PC-3 (cell line): ENCODE measurements around the gene MIDN. TPM values are rescaled to one million over a fixed set of nuclear protein-coding genes. Genes with fewer than 3 reads are reported as not detected.

Source experiments
- ATAC-seq: fragments of 200-7000 bp; cut with Tn5 transposase; 2 replicates; pipeline ENCODE4 v1.9.1; 2020; ENCODE audit warnings: mild to moderate bottlenecking, moderate library complexity
- BruUV-seq: library from RNA; stranded (reverse); fragments of 400-500 nt; replicated peaks from 2 replicates; lab custom pipeline; 2021; lab: Mats Ljungman, UMichigan
- CTCF ChIA-PET: fragments of 300-600 bp; sonication (Branson Sonifier 250); formaldehyde crosslinking; loops from one replicate; lab custom pipeline; 2022; ENCODE audit warnings: antibody characterized with exemption; lab: Charles Lee
- POLR2A ChIA-PET: fragments of 300-600 bp; sonication (Branson Sonifier 250); formaldehyde crosslinking; loops from one replicate; lab custom pipeline; 2022; ENCODE audit warnings: antibody characterized with exemption; ENCODE audit not compliant: unreplicated experiment; lab: Charles Lee
- DNase-seq: peaks from one replicate; pipeline ENCODE4 v3.0.0-alpha.2; 2015
- H2AFZ ChIP-seq: fragments of 300-600 bp; sonication (generic); 2 replicates; pipeline ENCODE4 v1.6.0; 2016; ENCODE audit warnings: antibody characterized with exemption, low read length
- H3F3A ChIP-seq: fragments of 300-600 bp; sonication (generic); one replicate; pipeline ENCODE4 v1.6.0; 2017; ENCODE audit warnings: antibody characterized with exemption, low read length, control low read depth, mild to moderate bottlenecking; ENCODE audit not compliant: unreplicated experiment
- H3K27ac ChIP-seq: fragments of 300-600 bp; sonication (generic); 2 replicates; pipeline ENCODE4 v1.5.1; 2016; ENCODE audit warnings: mild to moderate bottlenecking, low read length
- H3K27me3 ChIP-seq: fragments of 300-600 bp; sonication (generic); 2 replicates; pipeline ENCODE4 v1.6.1; 2016; ENCODE audit warnings: low read length, mixed read lengths
- H3K36me3 ChIP-seq: fragments of 300-600 bp; sonication (generic); 2 replicates; pipeline ENCODE4 v1.6.1; 2016; ENCODE audit warnings: low read depth, mixed run types, low read length, mixed read lengths
- H3K4me1 ChIP-seq: fragments of 300-600 bp; sonication (generic); 2 replicates; pipeline ENCODE4 v1.5.1; 2016; ENCODE audit warnings: low read length; ENCODE audit not compliant: insufficient read depth
- H3K4me2 ChIP-seq: fragments of 300-600 bp; sonication (generic); 2 replicates; pipeline ENCODE4 v1.6.0; 2016; ENCODE audit warnings: low read length
- H3K4me3 ChIP-seq: fragments of 300-600 bp; sonication (generic); 2 replicates; pipeline ENCODE4 v1.5.1; 2016; ENCODE audit warnings: mild to moderate bottlenecking, low read length, mixed read lengths
- H3K79me2 ChIP-seq: fragments of 300-600 bp; sonication (generic); 2 replicates; pipeline ENCODE4 v1.6.1; 2017; ENCODE audit warnings: low read length, mixed read lengths
- H3K9ac ChIP-seq: fragments of 300-600 bp; sonication (generic); 2 replicates; pipeline ENCODE4 v1.6.0; 2016; ENCODE audit warnings: mild to moderate bottlenecking, low read length
- H3K9me2 ChIP-seq: fragments of 300-600 bp; sonication (generic); replicated peaks from 2 replicates; pipeline ENCODE4 v1.6.1; 2016; ENCODE audit warnings: mixed run types, low read length, mixed read lengths
- H3K9me3 ChIP-seq: fragments of 300-600 bp; sonication (generic); 2 replicates; pipeline ENCODE4 v1.6.1; 2016; ENCODE audit warnings: low read length, mixed read lengths
- H4K20me1 ChIP-seq: fragments of 300-600 bp; sonication (generic); 2 replicates; pipeline ENCODE4 v1.6.1; 2016; ENCODE audit warnings: low read length, mixed read lengths
- CTCF ChIP-seq: fragments of 300-600 bp; sonication (generic); conservative IDR thresholded peaks from 2 replicates; pipeline ENCODE4 v1.5.1; 2017; ENCODE audit warnings: antibody characterized with exemption, low read depth, mild to moderate bottlenecking, low read length
- EZH2 ChIP-seq: fragments of 300-600 bp; sonication (generic); IDR thresholded peaks from one replicate; pipeline ENCODE4 v1.6.1; 2017; ENCODE audit warnings: antibody characterized with exemption, mild to moderate bottlenecking, low read length; ENCODE audit not compliant: unreplicated experiment
- EZH2phosphoT487 ChIP-seq: fragments of 300-600 bp; sonication (generic); IDR thresholded peaks from 2 replicates; pipeline ENCODE4 v1.6.1; 2018; ENCODE audit warnings: mild to moderate bottlenecking, antibody characterized with exemption, low read length, borderline replicate concordance
- intact Hi-C: fragments of 100-400 bp; cut with micrococcal nuclease; formaldehyde crosslinking; loops from 2 replicates; pipeline ENCODE4 v1.9.0; 2023
- total RNA-seq: library from RNA; depleted of rRNA; stranded (reverse); fragments of >200 nt; gene quantifications from 2 replicates; pipeline ENCODE4 v1.2.3, GENCODE V29; 2014

Gene MIDN
- total RNA-seq, 1 experiment from 2014 or later: 17.3 TPM

GRCh38 chr19:1267477-1268225, 19.3 kb downstream of the MIDN start:
- H3K36me3 ChIP-seq: no peaks in the 10 kb centered on the region; the same call in 1 of the 2 replicates
- BruUV-seq: no TSS peak
- peak overlapping the region; percentile 67; the same call in 1 of the 2 replicates for H2AFZ ChIP-seq
- ChIA-PET POLR2A (no interaction called here), CTCF (interaction anchor here (3.8 kb wide), 1 partner anchor 23 kb away, joined by 124 read pairs; no protein-coding TSS in a partner anchor)
- intact Hi-C loops: no loop called here
- ATAC-seq (no peak), DNase-seq (no peak)
- H4K20me1 ChIP-seq: no peaks in the 10 kb centered on the region
- peaks cover 64% of the 10 kb centered on the region for H3K4me1 ChIP-seq
- H3K9me2 ChIP-seq: no peaks in the 10 kb centered on the region
- no peaks in the 10 kb centered on the region for H3K9me3 ChIP-seq
- peak overlapping the region; percentile 96 for H3K4me2 ChIP-seq
- peak overlapping the region; percentile 67 for H3K4me3 ChIP-seq
- H3K9ac ChIP-seq: no peak overlapping the region
- no peaks in the 10 kb centered on the region for H3F3A ChIP-seq
- H3K27me3 ChIP-seq: no peaks in the 10 kb centered on the region
- peaks cover 31% of the 10 kb centered on the region for H3K79me2 ChIP-seq
- no peak for TF ChIP-seq EZH2
- no peak for TF ChIP-seq CTCF
- TF ChIP-seq EZH2phosphoT487: no peak
- H3K27ac ChIP-seq: no peak overlapping the region

- ATAC-seq (no peak), DNase-seq (no peak)
- Histone ChIP-seq H4K20me1 (no peaks in the 10 kb centered on the region), H3K36me3 (no peaks in the 10 kb centered on the region; the same call in 1 of the 2 replicates), H3K79me2 (peaks cover 39% of the 10 kb centered on the region), H3K4me3 (no peak overlapping the region), H2AFZ (no peak overlapping the region), H3K9me2 (no peaks in the 10 kb centered on the region), H3K4me2 (peak overlapping the region; percentile 98), H3K9me3 (no peaks in the 10 kb centered on the region), H3K27me3 (no peaks in the 10 kb centered on the region), H3K27ac (no peak overlapping the region), H3K9ac (no peak overlapping the region), H3K4me1 (peaks cover 64% of the 10 kb centered on the region), H3F3A (no peaks in the 10 kb centered on the region)
- TF ChIP-seq CTCF (no peak), EZH2 (no peak), EZH2phosphoT487 (no peak)
- no TSS peak for BruUV-seq
- ChIA-PET POLR2A (interaction anchor here (0.5 to 1.2 kb wide), 11 partner anchors 10 to 252 kb away, joined by 3 to 29 read pairs (median 6); no protein-coding TSS in a partner anchor), CTCF (interaction anchor here (0.6 to 3.8 kb wide), 4 partner anchors 11 to 24 kb away, joined by 3 to 124 read pairs (median 10); no protein-coding TSS in a partner anchor)
- intact Hi-C loops: loop anchor here (1.0 kb wide), 1 partner anchor 16 kb away; no protein-coding TSS in a partner anchor
Observed at GRCh38 chr19:1268226-1269064, 20.1 kb downstream of the MIDN start.
